ENCODE results near the gene ZSWIM6. TPM values are rescaled to one million over a fixed set of nuclear protein-coding genes. Genes with fewer than 3 reads are reported as not detected.

The ZSWIM6 gene
- total RNA-seq, 1 donor from 2014 or later = 5.7 TPM

DNA sequence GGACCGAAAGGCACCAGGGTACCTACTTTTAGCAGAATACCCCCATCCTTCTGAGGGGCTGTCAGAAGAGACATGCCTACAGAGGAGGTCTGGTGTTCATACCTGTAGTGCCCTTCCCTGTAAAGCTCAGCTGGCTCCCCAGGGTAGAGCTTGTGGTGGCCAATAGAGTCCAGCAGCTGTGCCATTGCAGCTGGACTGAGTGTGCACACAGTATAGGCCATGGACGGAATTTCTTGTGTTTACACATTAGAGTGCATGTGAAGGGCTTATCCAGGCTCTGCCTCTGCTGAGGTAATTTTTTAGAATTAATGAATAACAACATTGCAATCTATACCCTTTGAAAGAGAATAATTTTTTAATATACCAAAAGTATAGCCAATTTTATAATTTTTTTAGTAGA, 191.0 kb downstream of the ZSWIM6 start:
- peaks cover 10% of the 10 kb centered on the region for H3K4me1 ChIP-seq
- intact Hi-C loops (cut with micrococcal nuclease) = no loop called here
- H3K36me3 ChIP-seq = peaks cover 13% of the 10 kb centered on the region
- H3K27ac ChIP-seq (replicated peaks) = no peak overlapping the region
- H3K27me3 ChIP-seq (ENCODE audit: low read depth) = no peaks in the 10 kb centered on the region
- TF ChIP-seq CTCF (IDR thresholded peaks at IDR 0.05; ENCODE audit: borderline replicate concordance) = no peak
- no peaks in the 10 kb centered on the region for H3K9me3 ChIP-seq (replicated peaks)
- H3K4me3 ChIP-seq = no peak overlapping the region
- no peak for DNase-seq

DNA sequence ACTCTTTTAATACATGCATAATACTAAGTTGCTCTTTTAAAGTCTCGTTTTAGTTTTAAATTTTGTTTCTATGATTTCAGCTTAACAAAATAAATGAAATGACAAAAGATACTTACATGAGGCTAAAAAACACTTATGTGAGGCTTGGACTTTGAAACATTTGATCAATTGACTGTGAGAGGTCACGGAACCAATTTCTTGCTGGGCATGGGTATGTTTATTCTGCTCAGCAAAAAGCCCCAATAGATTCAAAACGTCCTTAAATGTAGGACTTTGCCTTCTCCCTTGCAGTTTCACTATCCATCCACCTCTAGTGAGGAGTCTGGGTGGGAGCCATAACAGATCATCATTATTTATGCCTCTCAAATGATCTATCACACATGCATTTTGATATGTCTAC, 191.9 kb downstream of the ZSWIM6 start:
- no peak for DNase-seq
- H3K4me1 ChIP-seq = peaks cover 10% of the 10 kb centered on the region
- no peak for TF ChIP-seq CTCF (IDR thresholded peaks at IDR 0.05; ENCODE audit: borderline replicate concordance)
- intact Hi-C loops (cut with micrococcal nuclease) = no loop called here
- no peaks in the 10 kb centered on the region for H3K9me3 ChIP-seq (replicated peaks)
- H3K27me3 ChIP-seq (ENCODE audit: low read depth) = no peaks in the 10 kb centered on the region
- H3K27ac ChIP-seq (replicated peaks) = no peak overlapping the region
- peaks cover 14% of the 10 kb centered on the region for H3K36me3 ChIP-seq
- no peak overlapping the region for H3K4me3 ChIP-seq

GRCh38 chr5:61525512-61526206, 193.6 kb downstream of the ZSWIM6 start:
- peaks cover 18% of the 10 kb centered on the region for H3K36me3 ChIP-seq
- no peak for TF ChIP-seq CTCF (IDR thresholded peaks at IDR 0.05; ENCODE audit: borderline replicate concordance)

GRCh38 chr5:61526207-61526519, 194.1 kb downstream of the ZSWIM6 start:
- no peak for DNase-seq
- H3K4me3 ChIP-seq = no peak overlapping the region
- H3K36me3 ChIP-seq = peaks cover 22% of the 10 kb centered on the region
- no peak for TF ChIP-seq CTCF (IDR thresholded peaks at IDR 0.05; ENCODE audit: borderline replicate concordance)
- no peak overlapping the region for H3K27ac ChIP-seq (replicated peaks)
- intact Hi-C loops (cut with micrococcal nuclease) = no loop called here
- H3K4me1 ChIP-seq = peaks cover 10% of the 10 kb centered on the region
- H3K27me3 ChIP-seq (ENCODE audit: low read depth) = no peaks in the 10 kb centered on the region
- H3K9me3 ChIP-seq (replicated peaks) = no peaks in the 10 kb centered on the region

More at GRCh38 chr5:61525512-61526206, 193.6 kb downstream of the ZSWIM6 start:
- Histone ChIP-seq H3K4me1 (peaks cover 10% of the 10 kb centered on the region), H3K27me3 (ENCODE audit: low read depth) (no peaks in the 10 kb centered on the region), H3K4me3 (no peak overlapping the region), H3K9me3 (replicated peaks) (no peaks in the 10 kb centered on the region), H3K27ac (replicated peaks) (no peak overlapping the region)
- intact Hi-C loops (cut with micrococcal nuclease) = no loop called here
- DNase-seq = no peak

DNA sequence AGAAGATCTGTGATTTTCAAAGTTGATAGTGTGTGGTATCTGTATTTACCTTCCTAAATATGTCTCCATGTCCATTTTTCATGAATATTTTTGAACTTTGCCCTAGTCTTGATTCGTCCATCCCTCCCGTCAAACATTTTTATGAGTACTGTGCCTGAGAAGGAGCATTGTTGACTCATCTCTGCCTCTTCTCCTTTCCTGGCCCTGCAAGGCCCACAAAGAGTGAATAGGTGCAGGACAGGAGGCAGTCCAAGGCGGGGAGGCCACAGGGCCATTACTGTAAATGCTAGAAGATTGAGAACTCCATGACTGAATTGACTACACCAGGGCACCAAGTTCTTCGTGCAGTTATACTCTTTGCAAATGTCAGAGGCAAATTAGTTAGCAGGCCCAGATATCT, 200.9 kb downstream of the ZSWIM6 start:
- Histone ChIP-seq H3K4me3 (no peak overlapping the region), H3K4me1 (no peaks in the 10 kb centered on the region), H3K36me3 (peaks cover 60% of the 10 kb centered on the region), H3K9me3 (replicated peaks) (peaks cover 12% of the 10 kb centered on the region), H3K27me3 (ENCODE audit: low read depth) (no peaks in the 10 kb centered on the region), H3K27ac (replicated peaks) (no peak overlapping the region)
- TF ChIP-seq CTCF (IDR thresholded peaks at IDR 0.05; ENCODE audit: borderline replicate concordance) = no peak
- DNase-seq = no peak
- intact Hi-C loops (cut with micrococcal nuclease) = no loop called here

Measured in left ventricle myocardium inferior (tissue), 1 donor.